ENCODE measurements around the gene VAV2. TPM values are rescaled to one million over a fixed set of nuclear protein-coding genes. Genes with fewer than 3 reads are reported as not detected.

Gene VAV2
- total RNA-seq, 1 donor from 2014 or later: 61.9 TPM

DNA sequence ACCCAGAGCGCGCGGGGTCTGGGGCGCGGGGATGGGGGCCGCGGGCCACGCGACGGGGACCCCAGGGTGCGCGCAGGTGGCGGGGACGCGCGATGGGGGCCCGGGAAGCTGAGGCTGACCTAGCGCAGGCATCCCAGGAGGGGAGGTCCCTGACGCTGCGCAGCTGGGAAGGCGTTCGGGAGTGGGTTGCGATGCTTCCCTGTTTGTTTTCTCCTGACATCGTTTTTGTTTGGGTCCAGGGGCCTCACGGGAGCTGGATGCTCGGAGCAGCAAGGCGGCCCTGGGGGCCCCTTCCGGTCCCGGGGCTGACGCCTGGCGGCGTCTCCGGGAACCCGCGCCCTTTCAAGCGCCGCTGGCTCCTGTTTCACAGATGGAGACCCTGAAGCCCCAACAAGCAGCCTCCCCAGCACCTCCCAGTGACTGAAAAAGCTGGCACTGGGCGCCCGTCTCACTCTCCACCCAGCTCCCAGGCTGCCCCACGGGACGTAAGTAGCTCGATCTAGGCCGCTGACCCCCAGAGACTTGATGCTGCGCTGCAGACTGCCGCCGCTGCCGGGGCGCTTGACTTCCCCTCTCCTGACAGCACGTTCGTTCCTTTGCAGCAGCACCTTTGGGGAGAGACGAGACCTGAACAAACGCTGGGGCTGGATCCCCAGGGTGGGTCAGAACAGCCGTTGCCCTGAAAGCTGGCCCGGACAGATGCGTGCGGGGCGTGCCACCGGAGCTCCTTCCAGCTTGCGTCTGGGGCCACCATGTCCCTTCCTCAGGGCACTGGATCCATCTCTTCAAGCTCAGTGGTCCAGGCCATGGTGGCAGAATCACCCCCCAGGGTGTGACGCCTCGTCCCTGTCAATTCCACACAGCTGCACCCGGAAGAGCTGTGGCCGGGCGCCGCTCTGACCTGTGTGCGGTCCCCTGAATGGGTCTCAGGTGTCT lies 33.8 kb upstream of the VAV2 start:
- Mint-ChIP-seq H3K9me3 (no peaks in the 10 kb centered on the region), H3K36me3 (peaks cover 4% of the 10 kb centered on the region), H3K4me3 (peak overlapping the region; percentile 73), H3K27me3 (ENCODE audit: low read depth) (no peaks in the 10 kb centered on the region), H3K4me1 (no peaks in the 10 kb centered on the region), H3K27ac (peak overlapping the region; percentile 64)
- DNase-seq (ENCODE audit: low spot score in 2 of 2, unreplicated experiment in 2 of 2): peak in 1 of 2 experiments; percentile 67
- no peak for TF ChIP-seq CTCF (IDR thresholded peaks at IDR 0.05; ENCODE audit: unreplicated experiment)

- Mint-ChIP-seq H3K27ac (peak within 1 kb of the TSS; percentile 64), H3K27me3 (ENCODE audit: low read depth) (no peaks in the 10 kb centered on the region), H3K36me3 (peaks cover 2% of the 10 kb centered on the region), H3K4me1 (no peaks in the 10 kb centered on the region), H3K9me3 (no peaks in the 10 kb centered on the region), H3K4me3 (peak within 1 kb of the TSS; percentile 73)
- no peak for TF ChIP-seq CTCF (IDR thresholded peaks at IDR 0.05; ENCODE audit: unreplicated experiment)
- DNase-seq (ENCODE audit: low spot score in 2 of 2, unreplicated experiment in 2 of 2): peak; percentile 91 to 96
These were observed 32.9 kb upstream of the VAV2 start, which contains the start of gene BRD3OS for GRCh38 chr9:134024828-134025605. BRD3OS (plus strand) TSS chr9:134025481; CDS start chr9:134026748, 1,267 bp downstream.

DNA sequence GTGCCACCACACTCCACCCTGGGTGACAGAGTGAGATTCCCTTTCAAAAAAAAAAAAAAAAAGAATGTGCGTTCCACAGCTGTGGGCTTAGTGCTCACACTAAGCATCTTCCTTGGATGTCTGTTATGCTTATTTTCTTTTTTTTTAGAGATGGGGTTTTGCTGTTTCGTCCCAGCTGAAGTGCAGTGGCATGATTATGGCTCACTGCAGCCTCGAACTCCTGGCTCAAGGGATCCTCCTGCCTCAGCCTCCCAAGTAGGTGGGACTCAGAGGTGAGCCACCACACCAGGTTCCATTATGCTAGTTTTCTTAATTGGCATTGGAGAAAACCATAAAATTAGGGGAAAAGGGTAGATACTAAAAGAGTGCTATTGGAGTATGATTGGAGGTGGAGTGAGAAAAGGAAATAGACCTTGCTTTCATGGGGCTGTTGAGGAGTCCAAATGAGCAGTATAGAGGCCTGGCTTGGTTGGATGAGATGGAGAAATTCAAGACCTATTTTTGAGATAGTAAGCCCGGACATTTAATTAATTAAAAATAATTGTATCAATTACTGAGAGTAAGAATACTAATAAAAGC lies 32.2 kb upstream of the VAV2 start:
- Mint-ChIP-seq H3K9me3 (no peaks in the 10 kb centered on the region), H3K4me1 (no peaks in the 10 kb centered on the region), H3K27ac (peak overlapping the region; percentile 49), H3K36me3 (peaks cover 2% of the 10 kb centered on the region), H3K27me3 (ENCODE audit: low read depth) (no peaks in the 10 kb centered on the region), H3K4me3 (peak overlapping the region; percentile 60)
- no peak for TF ChIP-seq CTCF (IDR thresholded peaks at IDR 0.05; ENCODE audit: unreplicated experiment)
- no peak for DNase-seq (ENCODE audit: low spot score in 2 of 2, unreplicated experiment in 2 of 2)

DNA sequence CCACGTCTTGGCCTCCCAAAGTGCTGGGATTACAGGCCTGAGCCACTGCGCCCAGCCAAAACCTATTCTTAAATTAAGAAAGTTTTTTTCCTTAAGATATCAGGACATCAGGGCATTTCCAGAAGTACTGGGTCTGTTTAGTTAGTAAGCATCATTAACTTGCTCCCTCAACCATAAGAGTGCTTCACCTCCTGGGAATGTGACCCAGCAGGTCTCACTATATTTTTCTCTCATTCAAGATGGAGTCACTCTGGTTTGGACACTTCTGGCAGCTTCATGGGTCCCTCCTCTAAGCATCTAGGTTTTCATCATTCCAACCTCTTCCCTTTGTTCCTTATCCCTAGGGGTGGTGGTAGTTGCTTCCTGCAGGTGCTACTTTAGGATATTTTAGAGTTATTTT lies 22.8 kb upstream of the VAV2 start:
- TF ChIP-seq CTCF (IDR thresholded peaks at IDR 0.05; ENCODE audit: unreplicated experiment): no peak
- peaks cover 11% of the 10 kb centered on the region for H3K9me3 Mint-ChIP-seq
- H3K27ac Mint-ChIP-seq: no peak overlapping the region
- no peaks in the 10 kb centered on the region for H3K27me3 Mint-ChIP-seq (ENCODE audit: low read depth)
- no peak overlapping the region for H3K4me3 Mint-ChIP-seq
- no peak for DNase-seq (ENCODE audit: low spot score in 2 of 2, unreplicated experiment in 2 of 2)
- peaks cover 11% of the 10 kb centered on the region for H3K36me3 Mint-ChIP-seq
- H3K4me1 Mint-ChIP-seq: no peaks in the 10 kb centered on the region

DNA sequence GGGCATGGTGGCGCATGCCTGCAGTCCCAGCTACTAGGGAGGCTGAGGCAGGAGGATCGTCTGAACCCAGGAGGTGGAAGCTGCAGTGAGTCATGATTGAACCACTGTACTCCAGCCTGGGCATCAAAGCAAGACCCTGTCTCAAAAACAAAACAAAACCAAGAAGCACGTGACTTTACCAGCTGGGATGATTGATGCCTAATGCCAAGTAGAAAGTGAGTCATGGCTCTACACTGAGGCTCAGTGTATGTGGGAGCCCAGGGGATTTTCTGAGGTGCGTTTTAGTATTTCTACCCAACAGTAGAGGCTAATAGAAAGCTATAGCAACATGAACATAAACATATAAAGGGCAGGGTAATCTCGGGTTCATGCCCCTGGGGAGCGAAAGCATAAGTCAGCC lies 19.3 kb upstream of the VAV2 start:
- Mint-ChIP-seq H3K36me3 (peaks cover 6% of the 10 kb centered on the region), H3K4me3 (no peak overlapping the region), H3K9me3 (peaks cover 8% of the 10 kb centered on the region), H3K27ac (peak overlapping the region; percentile 21), H3K4me1 (peaks cover 6% of the 10 kb centered on the region), H3K27me3 (ENCODE audit: low read depth) (no peaks in the 10 kb centered on the region)
- DNase-seq (ENCODE audit: low spot score in 2 of 2, unreplicated experiment in 2 of 2): no peak
- TF ChIP-seq CTCF (IDR thresholded peaks at IDR 0.05; ENCODE audit: unreplicated experiment): no peak

Data from mesothelial cell of epicardium (in vitro differentiated cells).